ENCODE measurements around the gene TMEM205. TPM values are rescaled to one million over a fixed set of nuclear protein-coding genes. Genes with fewer than 3 reads are reported as not detected.

TMEM205 gene
- total RNA-seq, 1 donor from 2014 or later, result 46.0 TPM

GRCh38 chr19:11332822-11333221, 13.2 kb downstream of the TMEM205 start:
- Histone ChIP-seq H3K27me3 (ENCODE audit: insufficient read depth, low read length) (no peaks in the 10 kb centered on the region), H3K4me1 (ENCODE audit: insufficient read depth, low read length) (no peaks in the 10 kb centered on the region), H3K4me2 (ENCODE audit: low read length) (no peak overlapping the region), H3K9ac (ENCODE audit: low read length) (no peak overlapping the region), H4K20me1 (ENCODE audit: insufficient read depth, low read length) (no peaks in the 10 kb centered on the region), H3K4me3 (ENCODE audit: insufficient read depth, low read depth, low read length) (no peak overlapping the region), H3K27ac (ENCODE audit: low read depth, low read length) (no peak overlapping the region), H3K79me2 (ENCODE audit: insufficient read depth, low read length) (no peaks in the 10 kb centered on the region), H2AFZ (ENCODE audit: low read depth, low read length) (no peak overlapping the region), H3K36me3 (ENCODE audit: insufficient read depth, low read length) (no peaks in the 10 kb centered on the region), H3K9me3 (ENCODE audit: insufficient read depth, low read depth, low read length) (no peaks in the 10 kb centered on the region)
- Mint-ChIP-seq H3K4me3 (ENCODE audit: unreplicated experiment) (no peak overlapping the region), H3K36me3 (ENCODE audit: low read depth, unreplicated experiment) (peaks cover 16% of the 10 kb centered on the region), H3K9me3 (ENCODE audit: unreplicated experiment) (peaks cover 4% of the 10 kb centered on the region), H3K4me1 (ENCODE audit: low read depth, unreplicated experiment) (no peaks in the 10 kb centered on the region), H3K27me3 (ENCODE audit: low read depth, unreplicated experiment) (no peaks in the 10 kb centered on the region), H3K27ac (ENCODE audit: unreplicated experiment) (no peak overlapping the region)
- FAIRE-seq (no peak), DNase-seq (ENCODE audit: low read depth) (no peak)
- TF ChIP-seq EZH2 (IDR thresholded peaks at IDR 0.05; ENCODE audit: insufficient read depth, low read length) (no peak), CTCF (IDR thresholded peaks at IDR 0.05; ENCODE audit: insufficient read depth, low read depth, low read length) (no peak)

GRCh38 chr19:11331502-11331901, 14.6 kb downstream of the TMEM205 start:
- H3K4me1 Mint-ChIP-seq (ENCODE audit: low read depth, unreplicated experiment), result no peaks in the 10 kb centered on the region
- H3K36me3 ChIP-seq (ENCODE audit: insufficient read depth, low read length), result no peaks in the 10 kb centered on the region
- no peaks in the 10 kb centered on the region for H3K4me1 ChIP-seq (ENCODE audit: insufficient read depth, low read length)
- no peak overlapping the region for H3K4me2 ChIP-seq (ENCODE audit: low read length)
- no peak overlapping the region for H3K27ac Mint-ChIP-seq (ENCODE audit: unreplicated experiment)
- no peaks in the 10 kb centered on the region for H3K79me2 ChIP-seq (ENCODE audit: insufficient read depth, low read length)
- no peaks in the 10 kb centered on the region for H3K27me3 ChIP-seq (ENCODE audit: insufficient read depth, low read length)
- FAIRE-seq (no peak), DNase-seq (ENCODE audit: low read depth) (no peak)
- no peak overlapping the region for H3K27ac ChIP-seq (ENCODE audit: low read depth, low read length)
- no peak overlapping the region for H3K4me3 Mint-ChIP-seq (ENCODE audit: unreplicated experiment)
- no peak overlapping the region for H3K9ac ChIP-seq (ENCODE audit: low read length)
- no peak overlapping the region for H3K4me3 ChIP-seq (ENCODE audit: insufficient read depth, low read depth, low read length)
- H3K27me3 Mint-ChIP-seq (ENCODE audit: low read depth, unreplicated experiment), result no peaks in the 10 kb centered on the region
- TF ChIP-seq EZH2 (IDR thresholded peaks at IDR 0.05; ENCODE audit: insufficient read depth, low read length) (no peak), CTCF (IDR thresholded peaks at IDR 0.05; ENCODE audit: insufficient read depth, low read depth, low read length) (no peak)
- H2AFZ ChIP-seq (ENCODE audit: low read depth, low read length), result no peak overlapping the region
- H3K36me3 Mint-ChIP-seq (ENCODE audit: low read depth, unreplicated experiment), result peaks cover 16% of the 10 kb centered on the region
- H4K20me1 ChIP-seq (ENCODE audit: insufficient read depth, low read length), result no peaks in the 10 kb centered on the region
- peaks cover 4% of the 10 kb centered on the region for H3K9me3 Mint-ChIP-seq (ENCODE audit: unreplicated experiment)
- no peaks in the 10 kb centered on the region for H3K9me3 ChIP-seq (ENCODE audit: insufficient read depth, low read depth, low read length)

GRCh38 chr19:11330127-11330526, 15.9 kb downstream of the TMEM205 start:
- H3K27ac Mint-ChIP-seq (ENCODE audit: unreplicated experiment), result no peak overlapping the region
- no peaks in the 10 kb centered on the region for H4K20me1 ChIP-seq (ENCODE audit: insufficient read depth, low read length)
- FAIRE-seq (no peak), DNase-seq (ENCODE audit: low read depth) (no peak)
- no peak overlapping the region for H3K27ac ChIP-seq (ENCODE audit: low read depth, low read length)
- no peaks in the 10 kb centered on the region for H3K27me3 Mint-ChIP-seq (ENCODE audit: low read depth, unreplicated experiment)
- H3K4me3 ChIP-seq (ENCODE audit: insufficient read depth, low read depth, low read length), result no peak overlapping the region
- H3K4me3 Mint-ChIP-seq (ENCODE audit: unreplicated experiment), result no peak overlapping the region
- no peaks in the 10 kb centered on the region for H3K36me3 ChIP-seq (ENCODE audit: insufficient read depth, low read length)
- H3K9me3 ChIP-seq (ENCODE audit: insufficient read depth, low read depth, low read length), result no peaks in the 10 kb centered on the region
- no peak for TF ChIP-seq CTCF (IDR thresholded peaks at IDR 0.05; ENCODE audit: insufficient read depth, low read depth, low read length)
- TF ChIP-seq EZH2 (IDR thresholded peaks at IDR 0.05; ENCODE audit: insufficient read depth, low read length), result no peak
- no peaks in the 10 kb centered on the region for H3K4me1 ChIP-seq (ENCODE audit: insufficient read depth, low read length)
- H3K9ac ChIP-seq (ENCODE audit: low read length), result no peak overlapping the region
- H2AFZ ChIP-seq (ENCODE audit: low read depth, low read length), result no peak overlapping the region
- no peaks in the 10 kb centered on the region for H3K4me1 Mint-ChIP-seq (ENCODE audit: low read depth, unreplicated experiment)
- no peaks in the 10 kb centered on the region for H3K9me3 Mint-ChIP-seq (ENCODE audit: unreplicated experiment)
- H3K27me3 ChIP-seq (ENCODE audit: insufficient read depth, low read length), result no peaks in the 10 kb centered on the region
- no peak overlapping the region for H3K4me2 ChIP-seq (ENCODE audit: low read length)
- peaks cover 7% of the 10 kb centered on the region for H3K36me3 Mint-ChIP-seq (ENCODE audit: low read depth, unreplicated experiment)
- H3K79me2 ChIP-seq (ENCODE audit: insufficient read depth, low read length), result no peaks in the 10 kb centered on the region

All from astrocyte (in vitro differentiated cells and primary cell).